GM19467 (cell line): Measurements from ENCODE around the gene GJC2.

ENCODE experiments used
- ATAC-seq: cut with Tn5 transposase; IDR thresholded peaks from one replicate; pipeline ENCODE4 v1.9.1; 2021; ENCODE audit warnings: mild to moderate bottlenecking, moderate library complexity; ENCODE audit not compliant: unreplicated experiment

GJC2 gene

DNA sequence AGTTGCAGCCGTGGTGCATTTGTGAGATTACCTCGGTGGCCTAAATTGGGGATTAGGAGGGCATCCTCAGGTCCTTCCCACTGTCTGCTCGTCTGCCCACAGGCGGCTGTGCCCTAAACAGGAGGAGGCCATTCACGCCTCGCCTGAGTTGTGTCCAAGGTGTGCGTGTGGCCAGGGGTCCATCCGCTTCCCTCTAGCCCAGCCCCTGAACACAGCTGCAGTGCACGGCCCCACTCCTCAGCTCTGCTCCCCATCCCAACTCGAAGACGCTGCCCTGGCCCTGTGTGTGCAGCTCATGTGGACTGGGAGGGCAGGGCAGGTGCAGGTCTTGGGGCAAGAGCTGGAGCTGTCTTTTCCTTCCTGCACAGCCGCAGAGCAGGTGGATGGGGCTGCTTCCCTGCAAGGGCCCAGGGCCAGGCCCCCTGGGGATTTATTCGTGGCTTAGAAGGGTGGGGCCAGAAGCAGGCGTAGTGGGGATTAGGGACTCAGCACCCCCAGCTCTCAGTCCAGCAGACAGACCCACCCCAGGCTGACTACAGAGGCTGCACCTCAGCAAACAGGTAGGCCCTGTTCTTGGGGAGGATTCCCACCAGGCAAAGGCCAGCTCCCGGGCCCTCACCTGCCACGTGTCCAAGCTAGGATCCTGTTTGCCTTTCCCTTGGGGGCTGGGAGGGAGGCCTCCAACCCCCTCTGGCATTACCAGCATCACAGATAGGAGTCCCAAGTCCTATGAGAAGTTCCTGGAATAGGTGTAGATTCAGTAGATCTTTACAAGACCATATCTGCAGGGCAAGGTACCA, 5.3 kb upstream of the GJC2 start:
- ATAC-seq = no peak

DNA sequence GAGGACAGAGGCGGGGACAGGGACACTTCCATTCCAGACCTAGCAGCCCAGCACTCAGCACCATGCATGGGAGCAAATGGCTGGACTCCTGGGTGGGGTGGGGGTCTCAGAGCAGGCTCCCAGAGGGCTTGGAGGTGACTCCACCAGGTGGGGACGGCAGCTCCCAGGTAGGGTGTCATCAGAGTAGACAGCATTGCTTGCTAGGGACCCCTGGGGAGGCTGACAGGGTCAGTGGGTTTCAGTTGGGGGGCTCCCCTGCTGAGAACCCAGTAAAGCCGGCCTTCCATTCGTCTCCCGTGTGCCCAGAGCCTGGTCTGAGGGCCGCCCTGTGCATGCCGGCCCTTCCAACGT, 4.8 kb upstream of the GJC2 start:
- ATAC-seq = no peak

DNA sequence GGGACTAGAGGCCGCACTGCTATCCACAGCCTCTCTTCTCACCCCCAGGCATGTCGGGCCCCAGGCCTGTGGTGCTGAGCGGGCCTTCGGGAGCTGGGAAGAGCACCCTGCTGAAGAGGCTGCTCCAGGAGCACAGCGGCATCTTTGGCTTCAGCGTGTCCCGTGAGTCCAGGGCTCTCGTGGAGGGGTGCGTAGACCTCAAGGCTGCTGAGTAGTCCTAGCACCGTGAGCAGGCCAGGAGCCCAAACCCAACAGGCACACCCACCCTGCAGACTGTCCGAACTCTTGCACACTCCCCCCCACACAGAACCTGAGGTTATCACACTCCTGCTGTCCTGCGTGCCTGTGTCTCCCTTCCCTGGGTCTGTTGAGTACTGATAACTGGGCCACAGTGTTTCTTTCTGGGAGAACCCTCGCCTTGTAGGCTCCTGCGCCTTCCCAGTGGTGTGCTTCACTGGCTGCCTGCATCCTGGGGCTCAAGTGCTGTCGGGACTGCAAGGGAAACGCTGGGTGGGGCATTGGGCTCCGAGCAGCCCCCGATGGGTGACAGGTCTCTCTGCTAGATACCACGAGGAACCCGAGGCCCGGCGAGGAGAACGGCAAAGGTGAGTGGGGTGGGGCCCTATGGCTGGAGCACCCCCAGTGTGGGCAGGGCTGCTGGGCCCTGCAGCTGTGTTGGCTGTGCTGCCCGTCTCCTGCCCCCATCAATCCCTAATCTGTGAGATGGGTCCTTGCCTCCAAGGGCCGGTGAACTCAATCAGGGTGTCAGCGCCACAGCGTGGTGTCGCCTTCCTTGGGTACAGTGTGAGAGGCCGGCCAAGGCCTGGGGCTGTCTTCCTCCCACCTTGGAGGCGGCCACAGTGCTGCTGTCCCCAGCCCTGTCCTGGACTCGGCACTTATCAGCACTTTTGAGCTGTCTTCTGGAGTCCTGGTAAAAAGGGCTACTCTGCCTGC, 4.0 kb upstream of the GJC2 start:
- no peak for ATAC-seq

DNA sequence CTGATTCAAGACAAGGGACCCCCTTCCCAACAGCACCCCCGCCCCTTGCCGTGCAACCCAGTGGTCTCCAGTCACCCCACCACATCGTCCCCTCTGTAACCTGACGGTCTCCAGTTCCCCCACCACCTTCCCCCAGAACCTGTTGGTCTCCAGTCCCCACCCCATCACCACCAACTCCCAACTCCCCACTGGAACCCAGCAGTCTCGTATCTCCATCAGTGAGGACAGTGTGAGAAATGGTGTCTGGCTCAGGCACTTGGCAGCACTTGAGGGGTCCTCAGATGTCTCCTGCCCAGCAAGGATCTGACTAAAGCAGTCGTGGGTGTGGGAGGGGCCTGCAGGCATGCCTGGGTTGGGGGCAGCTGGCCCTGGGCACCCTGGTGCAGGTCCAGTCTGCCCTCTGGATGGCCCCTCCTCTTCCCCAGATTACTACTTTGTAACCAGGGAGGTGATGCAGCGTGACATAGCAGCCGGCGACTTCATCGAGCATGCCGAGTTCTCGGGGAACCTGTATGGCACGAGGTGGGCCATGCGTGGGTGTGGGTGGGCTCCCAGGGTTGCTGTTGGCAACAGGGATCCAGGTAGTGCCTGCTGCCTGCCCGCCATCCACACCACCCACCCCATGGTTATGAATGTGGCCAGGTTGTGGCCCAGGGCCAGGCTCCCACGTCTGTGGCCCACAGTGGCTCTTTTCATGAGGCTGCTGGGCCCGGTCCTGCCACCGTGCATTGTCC, 3.1 kb upstream of the GJC2 start:
- no peak for ATAC-seq

DNA sequence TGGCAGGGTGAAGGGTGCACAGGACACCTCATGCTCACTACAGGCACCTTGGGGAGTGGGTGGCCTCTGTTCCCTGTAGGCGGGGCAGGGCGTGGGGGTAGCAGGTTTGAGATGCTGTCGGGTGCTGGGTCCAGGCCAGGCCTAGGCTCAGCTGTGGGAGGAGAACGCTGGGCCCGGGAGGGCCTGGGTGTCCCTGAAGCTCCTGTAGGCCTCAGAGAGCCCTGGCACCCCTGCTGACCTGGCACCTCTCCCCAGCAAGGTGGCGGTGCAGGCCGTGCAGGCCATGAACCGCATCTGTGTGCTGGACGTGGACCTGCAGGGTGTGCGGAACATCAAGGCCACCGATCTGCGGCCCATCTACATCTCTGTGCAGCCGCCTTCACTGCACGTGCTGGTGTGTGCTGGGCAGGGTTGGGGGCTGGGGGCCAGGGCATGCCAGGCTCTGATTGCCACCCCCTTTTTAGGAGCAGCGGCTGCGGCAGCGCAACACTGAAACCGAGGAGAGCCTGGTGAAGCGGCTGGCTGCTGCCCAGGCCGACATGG, 2.5 kb upstream of the GJC2 start:
- ATAC-seq = no peak

DNA sequence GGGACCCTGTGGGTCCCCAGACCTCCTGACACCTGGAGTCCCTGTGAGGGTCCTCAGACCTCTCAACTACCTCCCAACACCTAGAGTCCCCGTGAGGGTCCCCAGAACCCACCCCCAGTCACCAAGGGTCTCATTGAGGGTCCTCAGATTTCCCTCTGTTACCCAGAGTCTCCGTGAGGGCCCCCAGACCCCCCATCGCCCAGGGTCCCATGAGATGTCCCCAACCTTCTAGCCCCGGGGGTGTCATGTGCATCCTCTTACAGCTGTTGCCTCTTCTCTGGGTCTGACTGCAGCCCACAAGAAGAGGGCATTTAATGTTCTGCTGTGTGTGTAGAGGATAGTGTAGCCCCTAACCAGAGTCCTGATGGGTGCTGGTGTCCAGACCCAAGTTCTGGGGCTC, 2.0 kb upstream of the GJC2 start:
- no peak for ATAC-seq

DNA sequence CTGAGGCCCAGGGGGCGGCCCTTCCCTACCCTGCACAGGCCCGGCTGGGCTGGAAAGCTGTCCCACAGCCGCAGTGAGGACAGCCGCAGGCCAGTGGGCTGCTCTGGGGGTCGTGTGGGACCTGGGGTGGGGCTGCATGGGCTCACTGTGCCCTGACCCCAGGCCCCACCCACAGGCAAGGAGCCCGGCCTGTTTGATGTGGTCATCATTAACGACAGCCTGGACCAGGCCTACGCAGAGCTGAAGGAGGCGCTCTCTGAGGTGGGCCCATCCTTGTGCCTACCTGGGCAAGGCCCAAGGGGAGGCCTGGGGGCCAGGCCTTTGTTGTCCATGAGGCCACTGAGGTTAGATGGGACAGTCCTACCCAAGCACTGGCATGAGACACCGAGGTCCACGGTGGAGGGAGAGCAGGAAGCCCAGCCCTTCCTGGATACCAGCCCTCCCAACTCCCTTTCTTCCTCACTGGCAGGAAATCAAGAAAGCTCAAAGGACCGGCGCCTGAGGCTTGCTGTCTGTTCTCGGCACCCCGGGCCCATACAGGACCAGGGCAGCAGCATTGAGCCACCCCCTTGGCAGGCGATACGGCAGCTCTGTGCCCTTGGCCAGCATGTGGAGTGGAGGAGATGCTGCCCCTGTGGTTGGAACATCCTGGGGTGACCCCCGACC, 1.4 kb upstream of the GJC2 start:
- no peak for ATAC-seq

DNA sequence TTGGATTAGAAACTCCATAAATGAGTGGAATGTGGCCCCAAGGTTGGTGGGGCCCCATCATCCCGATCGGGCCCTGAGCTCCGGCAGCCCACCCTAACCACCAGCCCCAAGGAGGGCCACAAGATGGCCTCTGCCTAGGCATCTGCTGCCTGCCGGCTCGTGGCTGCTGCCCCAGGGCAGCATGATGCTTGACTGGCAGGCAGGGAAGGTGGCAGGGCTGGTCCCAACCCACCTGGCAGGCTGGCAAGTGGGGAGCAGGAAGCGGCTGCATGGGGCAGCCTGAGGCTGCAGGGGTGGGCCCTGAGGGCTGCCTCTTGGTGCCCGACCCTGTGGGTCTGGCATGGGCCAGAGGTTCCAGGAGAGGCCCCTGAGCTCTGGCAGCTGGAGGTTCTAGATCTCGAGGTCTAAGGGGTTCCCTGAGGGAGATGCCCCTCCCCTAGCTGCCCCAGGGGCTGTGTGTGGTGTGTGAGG, 760 bp upstream of the GJC2 start:
- ATAC-seq = no peak

DNA sequence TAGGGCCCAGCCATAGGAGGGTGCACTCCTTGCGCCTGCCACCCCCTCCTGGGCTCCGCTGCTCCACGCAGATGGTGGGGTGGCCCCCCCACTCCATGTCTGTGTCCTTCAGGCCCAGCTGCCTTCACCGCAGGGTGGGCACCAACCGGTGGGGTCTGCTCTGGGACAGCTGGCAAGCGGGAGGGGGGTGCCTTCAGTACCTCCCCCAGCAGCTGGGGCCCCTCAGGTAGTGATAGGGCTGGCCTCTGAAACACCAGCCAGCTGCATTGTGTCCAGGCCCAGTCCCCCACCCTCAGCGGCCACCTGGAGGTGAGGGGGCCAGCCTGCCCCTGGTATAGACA, 360 bp downstream of the GJC2 start:
- ATAC-seq = no peak

DNA sequence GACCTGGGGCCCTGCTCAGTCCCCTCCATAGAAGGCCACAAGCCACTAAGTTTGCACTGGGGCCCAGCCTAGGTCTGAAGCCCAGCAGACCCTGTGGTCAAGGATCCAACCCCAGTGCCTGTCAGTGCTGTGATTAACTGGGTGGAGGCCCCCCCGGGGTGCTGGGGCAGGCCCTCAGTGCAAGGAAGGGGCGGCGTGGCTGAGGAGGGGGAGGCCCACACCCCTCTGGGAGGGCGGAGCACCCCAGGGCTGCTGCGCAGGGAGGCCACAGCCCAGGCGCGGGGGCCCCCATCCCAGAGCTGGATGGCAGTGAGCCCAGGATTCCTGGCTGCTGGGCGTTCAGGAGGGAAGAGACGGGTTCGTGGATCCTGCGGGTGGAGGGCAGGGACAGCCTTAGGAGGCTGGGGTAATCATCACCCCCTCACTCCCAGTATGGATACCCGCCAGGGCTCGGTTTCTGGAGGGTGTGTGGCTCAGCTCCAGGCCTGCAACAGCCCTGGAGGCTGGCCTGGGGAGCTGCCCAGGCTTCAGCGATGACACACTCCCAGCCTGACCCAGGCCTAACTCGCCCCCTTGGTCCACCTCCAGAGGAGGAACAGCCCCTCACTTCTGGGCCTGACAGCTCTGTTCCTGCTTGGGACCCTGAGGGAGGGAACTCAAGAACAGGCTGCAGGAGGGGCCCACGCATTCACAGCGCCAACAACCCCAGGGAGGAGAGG, 890 bp downstream of the GJC2 start:
- ATAC-seq = no peak

DNA sequence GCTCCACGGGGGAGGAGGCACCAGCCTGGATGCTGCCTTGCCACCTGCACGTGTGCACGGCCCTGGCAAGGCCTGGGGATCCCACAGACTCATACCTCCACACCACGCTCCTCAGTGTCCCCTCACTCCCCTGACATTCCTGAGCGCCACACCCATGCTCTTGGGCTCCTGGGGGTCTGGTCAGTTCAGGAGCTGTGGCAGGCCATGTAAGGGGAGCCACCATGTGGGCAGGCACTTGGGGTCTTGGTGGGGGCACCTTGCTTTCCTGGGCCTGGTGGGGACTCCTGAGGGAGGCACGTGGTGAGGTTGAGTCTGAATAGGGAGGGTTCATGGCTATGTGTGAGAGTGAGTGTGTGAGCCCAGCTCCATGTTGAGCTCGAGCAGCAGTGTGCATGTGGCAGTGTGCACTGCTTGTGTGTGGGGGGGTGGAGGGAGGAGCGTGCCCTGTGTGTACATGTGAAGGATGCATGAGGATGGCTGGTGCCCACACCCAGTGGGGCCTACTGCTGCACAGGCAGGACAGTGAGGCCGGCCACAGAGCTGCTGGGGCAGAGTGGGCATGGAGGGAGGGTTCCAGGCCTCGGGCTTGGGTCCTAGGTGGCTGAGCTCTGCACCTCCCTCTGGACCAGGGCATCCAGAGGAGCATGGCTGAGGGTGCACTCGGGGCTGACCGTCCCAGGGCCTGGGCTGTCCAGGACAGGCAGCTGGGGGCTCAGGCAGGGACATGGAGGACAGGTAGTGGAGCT, 1.6 kb downstream of the GJC2 start:
- no peak for ATAC-seq

DNA sequence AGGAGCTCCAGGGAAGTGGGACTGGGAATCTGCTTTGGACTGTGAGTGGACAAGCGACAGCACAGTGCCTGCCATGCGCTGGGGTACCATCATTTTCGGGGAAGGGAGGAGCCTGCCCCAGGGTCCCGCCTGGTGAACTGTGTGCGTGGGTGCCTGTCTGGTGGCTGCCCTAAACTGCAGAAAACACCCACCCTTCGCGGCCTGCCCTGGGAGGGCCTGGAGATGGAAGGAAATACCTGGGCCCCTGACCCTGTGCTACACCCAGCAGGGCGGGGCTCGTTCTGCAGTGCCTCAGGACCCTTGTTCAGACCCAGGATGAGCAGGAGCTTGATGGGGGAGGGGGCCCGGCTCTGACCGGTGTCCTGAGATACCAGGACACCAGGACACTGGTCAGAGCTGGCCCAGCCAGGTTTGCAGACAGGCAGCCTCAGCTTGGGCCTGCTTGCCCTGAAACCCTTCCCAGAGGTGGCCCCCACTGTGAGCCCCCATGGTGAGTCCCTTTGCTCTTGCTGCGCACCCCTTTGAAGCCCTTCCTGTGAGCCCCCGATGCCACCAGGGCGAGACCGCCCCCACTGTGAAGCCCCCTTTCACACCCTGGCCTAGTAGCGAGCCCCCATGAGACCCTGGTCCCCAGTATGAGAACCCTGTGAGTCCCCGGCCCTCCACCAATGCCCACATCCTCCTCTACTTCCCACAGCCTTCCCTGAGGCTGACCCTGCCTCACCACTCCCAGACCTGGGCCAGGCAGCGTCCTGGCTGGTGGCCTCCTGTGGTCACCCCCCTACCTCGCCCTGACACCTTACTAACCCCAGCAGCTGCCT, 2.6 kb downstream of the GJC2 start:
- no peak for ATAC-seq

DNA sequence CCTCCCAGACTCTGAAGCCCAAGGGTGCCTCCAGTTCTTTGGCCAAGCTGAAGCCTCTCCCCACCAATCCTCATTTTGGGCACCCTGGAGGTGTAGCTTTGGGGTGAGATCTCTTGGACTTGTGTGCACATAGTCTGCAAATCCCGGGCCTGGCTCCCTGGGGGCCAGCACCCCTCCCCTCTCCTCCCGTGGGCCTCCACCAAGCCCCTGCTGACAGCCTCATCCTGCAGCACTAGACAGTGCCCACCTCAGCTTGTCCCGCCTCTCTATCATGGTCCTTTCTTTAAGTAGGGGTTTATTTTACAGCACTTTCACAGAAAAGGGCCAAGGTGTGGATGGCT, 3.2 kb downstream of the GJC2 start:
- ATAC-seq = no peak

DNA sequence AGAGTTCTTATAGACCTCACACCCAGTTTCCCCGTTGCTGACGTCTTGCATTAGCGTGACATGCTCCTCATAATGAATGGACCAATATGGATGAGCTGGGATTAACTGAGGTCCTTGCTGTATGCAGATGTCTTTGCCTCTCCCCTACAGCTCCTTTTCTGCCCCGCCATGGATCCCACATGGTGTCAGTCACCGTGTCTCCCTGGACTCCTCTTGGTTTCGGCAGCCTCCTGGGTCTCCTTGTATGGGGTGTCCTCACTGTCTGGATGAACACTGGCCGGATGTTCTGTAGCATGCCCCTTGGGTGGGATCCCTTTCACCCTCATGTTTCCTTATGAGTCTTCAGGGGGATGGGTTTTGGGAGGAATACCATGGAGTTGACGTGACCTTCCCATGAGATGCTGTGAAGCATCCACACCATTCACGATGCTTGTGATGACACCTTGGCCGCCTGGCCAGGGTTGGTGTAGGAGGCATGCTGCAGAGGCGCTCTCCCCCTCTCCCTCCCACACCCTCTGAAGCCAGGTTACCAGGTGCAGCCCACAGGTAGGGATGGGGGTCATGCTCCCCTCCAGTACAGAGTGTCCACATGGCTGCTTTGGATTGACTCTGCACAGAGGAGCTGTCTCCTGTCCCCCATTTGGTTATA, 4.4 kb downstream of the GJC2 start:
- ATAC-seq = no peak

DNA sequence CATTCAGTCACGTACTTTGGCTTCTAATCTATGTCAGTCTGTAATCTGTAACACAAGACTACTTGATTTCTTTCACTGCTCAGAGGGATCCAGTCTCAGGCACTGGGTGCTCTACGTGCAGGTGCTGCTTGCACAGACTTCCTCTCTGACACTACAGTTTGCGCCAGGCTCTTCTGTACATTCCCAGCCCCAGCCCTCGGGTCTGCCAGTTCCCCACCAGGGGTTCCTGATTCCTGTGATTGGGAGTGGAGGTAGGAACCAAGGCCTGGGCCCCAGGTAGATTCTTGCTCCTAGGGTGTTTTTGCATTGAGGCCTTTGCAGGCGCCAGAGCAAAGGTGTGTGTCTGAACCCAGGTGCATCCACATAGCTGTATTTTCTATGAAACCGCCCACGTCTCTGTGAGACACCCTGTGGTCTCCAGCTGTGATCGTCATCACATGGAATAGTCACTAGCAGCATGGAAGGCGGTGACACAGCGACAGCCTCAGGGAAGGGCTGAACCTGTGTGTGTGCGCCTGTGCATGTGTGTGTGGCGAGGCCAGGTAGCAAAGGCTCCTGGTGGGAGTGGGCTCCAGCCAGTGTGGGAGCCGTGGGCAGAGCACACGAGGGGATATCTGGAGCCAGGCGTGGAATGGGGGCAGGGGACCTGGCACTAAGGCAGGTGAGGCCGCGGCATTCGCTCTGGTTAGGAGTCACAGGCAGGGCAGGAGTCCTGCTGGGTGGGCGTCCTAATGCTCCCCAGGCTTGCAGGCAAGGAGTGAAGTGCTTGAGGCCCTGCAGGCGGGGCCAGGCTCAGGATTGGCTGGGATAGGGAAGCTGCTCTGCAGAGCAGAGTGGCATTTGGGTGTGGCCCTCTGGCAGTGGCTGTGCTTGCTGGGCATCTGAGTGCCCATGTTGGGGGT, 5.2 kb downstream of the GJC2 start:
- no peak for ATAC-seq

DNA sequence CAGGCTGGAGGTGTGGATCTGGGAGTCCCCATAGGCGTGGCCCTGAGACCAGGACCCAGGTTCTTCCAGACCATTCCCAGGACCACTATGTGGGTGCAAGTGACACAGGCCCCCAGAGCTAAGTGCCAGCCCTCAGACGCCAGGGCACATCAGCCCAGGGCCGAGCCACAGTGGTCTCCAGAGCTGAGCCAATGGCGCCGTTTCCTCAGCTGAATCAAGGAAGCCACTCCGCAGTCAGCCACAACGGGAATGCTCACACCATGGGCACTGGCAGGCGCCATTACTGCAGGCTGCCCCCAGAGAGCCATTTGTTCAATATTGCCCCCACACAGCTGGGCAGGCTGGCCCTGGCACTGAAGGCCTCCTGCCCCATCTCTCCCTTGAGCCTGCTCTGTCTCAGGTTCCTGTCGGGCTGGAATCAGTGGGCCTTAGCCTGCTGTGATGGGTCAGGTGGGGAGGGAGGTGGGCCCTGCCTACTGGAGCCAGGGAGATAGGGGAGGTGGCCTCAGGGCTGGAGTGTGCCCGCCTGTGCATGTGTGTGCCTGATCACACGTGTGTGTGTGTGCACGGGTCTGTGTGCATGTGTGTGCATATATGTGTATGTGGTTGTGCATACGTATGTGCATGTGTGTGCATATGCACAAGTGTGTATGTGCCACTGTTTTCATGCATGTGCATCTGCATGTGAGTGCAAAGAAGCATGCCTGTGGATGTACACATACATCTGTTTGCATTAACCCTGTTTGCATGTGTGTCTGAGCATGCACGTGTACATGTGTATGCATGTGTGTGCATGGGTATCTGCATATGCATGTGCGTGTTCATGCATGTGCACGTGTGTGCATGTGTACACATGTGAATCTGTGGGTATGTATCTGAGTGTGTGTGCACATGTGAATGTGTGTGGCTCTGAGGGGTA, 6.1 kb downstream of the GJC2 start:
- ATAC-seq = no peak
